Glomerular visceral epithelial cell (primary cell): ENCODE results near the gene TFAP2E.
A peak's percentile ranks its signal among the peaks of the same experiment; 100 is the strongest.

ENCODE experiments used
- DNase-seq: peaks from one replicate; pipeline ENCODE4 v3.0.0-alpha.2; 2016; ENCODE audit errors: extremely low spot score

TFAP2E gene

GRCh38 chr1:35557118-35557610 is 15.9 kb upstream of the TFAP2E start, which contains the start of gene KIAA0319L:
Gene KIAA0319L (minus strand): TSS chr1:35557403. CDS start chr1:35554491, 2,912 bp downstream.
- DNase-seq: peak; percentile 66

- peak; percentile 97 for DNase-seq
Observed at GRCh38 chr1:35557611-35558373, 15.3 kb upstream of the TFAP2E start, which contains the start of gene NCDN. Gene NCDN (plus strand): TSS chr1:35557799. CDS start chr1:35558191, 392 bp downstream.

GRCh38 chr1:35558374-35559316 is 14.5 kb upstream of the TFAP2E start:
- no peak for DNase-seq

- DNase-seq: no peak
Observed at GRCh38 chr1:35559317-35559944, 13.7 kb upstream of the TFAP2E start.

- no peak for DNase-seq
Observed at GRCh38 chr1:35560256-35561225, 12.6 kb upstream of the TFAP2E start.

GRCh38 chr1:35561297-35561971 is 11.7 kb upstream of the TFAP2E start:
- no peak for DNase-seq

GRCh38 chr1:35561972-35562680 is 11.0 kb upstream of the TFAP2E start:
- no peak for DNase-seq

- no peak for DNase-seq
Observed at GRCh38 chr1:35563166-35563565, 9.9 kb upstream of the TFAP2E start.

GRCh38 chr1:35564037-35564883 is 8.9 kb upstream of the TFAP2E start:
- peak; percentile 80 for DNase-seq

- no peak for DNase-seq
Observed at GRCh38 chr1:35564884-35565741, 8.0 kb upstream of the TFAP2E start.

- DNase-seq: no peak
Observed at GRCh38 chr1:35565742-35566133, 7.4 kb upstream of the TFAP2E start.

- no peak for DNase-seq
Observed at GRCh38 chr1:35567947-35568558, 5.1 kb upstream of the TFAP2E start.

- peak; percentile 70 for DNase-seq
Observed at GRCh38 chr1:35568975-35569395, 4.1 kb upstream of the TFAP2E start.

GRCh38 chr1:35569936-35570335 is 3.2 kb upstream of the TFAP2E start:
- DNase-seq: no peak

- DNase-seq: no peak
Observed at GRCh38 chr1:35570589-35571137, 2.5 kb upstream of the TFAP2E start.

GRCh38 chr1:35571263-35571662 is 1.9 kb upstream of the TFAP2E start:
- DNase-seq: no peak

GRCh38 chr1:35572296-35572695 is 818 bp upstream of the TFAP2E start:
- no peak for DNase-seq
